ENCODE measurements around the gene RPS5.

- TF ChIP-seq CTCF (IDR thresholded peaks at IDR 0.05) (no peak), POLR2A (IDR thresholded peaks at IDR 0.05) (no peak), POLR2AphosphoS5 (IDR thresholded peaks at IDR 0.05) (no peak)
Observed at GRCh38 chr19:58398545-58398944, 11.5 kb downstream of the RPS5 start.

All from prostate gland (tissue), 2 donors.